Esophagus muscularis mucosa (tissue), 4 donors: ENCODE measurements around the gene ZFPM1. TPM values are rescaled to one million over a fixed set of nuclear protein-coding genes. Genes with fewer than 3 reads are reported as not detected.
A peak's percentile ranks its signal among the peaks of the same experiment; 100 is the strongest.

Source experiments
- DNase-seq: peaks from one replicate; pipeline ENCODE4 v3.0.0-alpha.2; 2017; ENCODE audit errors: extremely low spot score
- H3K27ac ChIP-seq, 4 donors: fragments of 200-600 bp; sonication (generic); replicated peaks in 1 of 4; 1 replicate in 3 of 4; 2 replicates in 1 of 4; pipeline ENCODE4 v1.5.1; 2016 to 2019; ENCODE audit warnings: mild to moderate bottlenecking in 1 of 4
- H3K27me3 ChIP-seq, 4 donors: fragments of 200-600 bp; sonication (generic); one replicate each; pipeline versions ENCODE4 v1.5.1 to v1.6.0; 2016 to 2019
- H3K36me3 ChIP-seq, 4 donors: fragments of 200-600 bp; sonication (generic); one replicate each; pipeline ENCODE4 v1.5.1; 2016 to 2019
- H3K4me1 ChIP-seq, 4 donors: fragments of 200-600 bp; sonication (generic); one replicate each; pipeline ENCODE4 v1.5.1; 2016 to 2019
- H3K4me3 ChIP-seq, 4 donors: fragments of 200-600 bp; sonication (generic); 1 replicate in 2 of 4; 2 replicates in 2 of 4; pipeline ENCODE4 v1.5.1; 2016 to 2019; ENCODE audit warnings: mild to moderate bottlenecking in 4 of 4, moderate library complexity in 1 of 4
- H3K9me3 ChIP-seq, 4 donors: fragments of 200-600 bp; sonication (generic); 1 replicate in 3 of 4; 2 replicates in 1 of 4; pipeline ENCODE4 v1.5.1; 2016 to 2019
- CTCF ChIP-seq, 3 experiments: fragments of 200-600 bp in 2 of 3; fragments of 450-650 bp in 1 of 3; sonication (generic) in 2 of 3; IDR thresholded peaks; one replicate each; pipeline ENCODE4 v1.5.1; 2017 to 2019; ENCODE audit warnings: antibody characterized with exemption in 3 of 3, mild to moderate bottlenecking in 2 of 3, moderate library complexity in 1 of 3
- EP300 ChIP-seq: sonication (generic); formaldehyde crosslinking; IDR thresholded peaks from one replicate; pipeline ENCODE4 v1.6.1; 2017; ENCODE audit warnings: antibody characterized with exemption
- POLR2A ChIP-seq: fragments of 450-650 bp; IDR thresholded peaks from one replicate; pipeline ENCODE4 v1.6.1; 2017; ENCODE audit warnings: antibody characterized with exemption, moderate library complexity, mild to moderate bottlenecking, low read depth
- POLR2AphosphoS5 ChIP-seq, 2 donors: sonication (generic); formaldehyde crosslinking; IDR thresholded peaks; one replicate each; pipeline ENCODE4 v1.6.1; 2017; ENCODE audit warnings: antibody characterized with exemption in 2 of 2
- WGBS: methylation state at CpG from one replicate; pipeline ENCODE4 v1.1.5; 2018; 5-methylcytosine and 5-hydroxymethylcytosine counted together
- intact Hi-C: fragments of 100-400 bp; cut with DNase I; formaldehyde crosslinking; loops from one replicate; pipeline ENCODE4 v1.15.1; 2023
- total RNA-seq, 4 donors: library from RNA; depleted of rRNA; stranded (reverse); fragments of >200 nt; gene quantifications; one replicate each; pipeline versions ENCODE4 v1.1.0 to v1.2.1, GENCODE V29; 2016

ZFPM1 gene
- total RNA-seq, 4 donors from 2014 or later: 0.42 to 1.4 (median 1.0) TPM

- Histone ChIP-seq H3K4me1 (peaks cover 17 to 37% (median 33%) of the 10 kb centered on the region in 4 donors), H3K27ac (no peak overlapping the region), H3K36me3 (no peaks in the 10 kb centered on the region), H3K4me3 (no peak overlapping the region), H3K27me3 (peaks cover 0 to 48% (median 6%) of the 10 kb centered on the region in 4 donors), H3K9me3 (no peaks in the 10 kb centered on the region)
- WGBS: 100% methylated on average over 2 of the region's 19 CpGs
- TF ChIP-seq CTCF (IDR thresholded peaks at IDR 0.05) (no peak), POLR2AphosphoS5 (IDR thresholded peaks at IDR 0.05) (no peak), EP300 (no peak), POLR2A (no peak)
- intact Hi-C loops: no loop called here
- DNase-seq: no peak
Measured at GRCh38 chr16:88428156-88428555, 24.9 kb upstream of the ZFPM1 start.

GRCh38 chr16:88428616-88429386 is 24.3 kb upstream of the ZFPM1 start:
- 94% methylated on average over 19 of the region's 34 CpGs for WGBS
- no peak for DNase-seq
- intact Hi-C loops: no loop called here
- Histone ChIP-seq H3K4me1 (peaks cover 17 to 37% (median 33%) of the 10 kb centered on the region in 4 donors), H3K9me3 (no peaks in the 10 kb centered on the region), H3K36me3 (no peaks in the 10 kb centered on the region), H3K4me3 (no peak overlapping the region), H3K27ac (no peak overlapping the region), H3K27me3 (peaks cover 0 to 54% (median 6%) of the 10 kb centered on the region in 4 donors)
- TF ChIP-seq CTCF (IDR thresholded peaks at IDR 0.05) (no peak), EP300 (no peak), POLR2A (no peak), POLR2AphosphoS5 (IDR thresholded peaks at IDR 0.05) (no peak)

GRCh38 chr16:88429387-88430184 is 23.5 kb upstream of the ZFPM1 start:
- Histone ChIP-seq H3K27ac (peak overlapping the region in 1 of 4 donors; percentile 32), H3K4me3 (peak overlapping the region; percentile 45 to 62 (median 54)), H3K27me3 (peaks cover 0 to 62% (median 6%) of the 10 kb centered on the region in 4 donors), H3K4me1 (peaks cover 17 to 34% (median 28%) of the 10 kb centered on the region in 4 donors), H3K9me3 (no peaks in the 10 kb centered on the region), H3K36me3 (no peaks in the 10 kb centered on the region)
- WGBS: 78% methylated on average over 19 of the region's 48 CpGs
- intact Hi-C loops: loop anchor here (10.0 kb wide), 1 partner anchor 445 kb away; no protein-coding TSS in a partner anchor
- TF ChIP-seq POLR2AphosphoS5 (IDR thresholded peaks at IDR 0.05) (no peak), EP300 (no peak), CTCF (IDR thresholded peaks at IDR 0.05) (no peak), POLR2A (no peak)
- no peak for DNase-seq

- H3K4me1 ChIP-seq: peaks cover 17 to 28% (median 23%) of the 10 kb centered on the region in 4 donors
- intact Hi-C loops: loop anchor here (10.0 kb wide), 1 partner anchor 445 kb away; no protein-coding TSS in a partner anchor
- peak overlapping the region; percentile 23 to 44 (median 36) for H3K27ac ChIP-seq
- WGBS: no CpG with 5 or more reads among the region's 36 CpGs
- TF ChIP-seq POLR2AphosphoS5 (IDR thresholded peaks at IDR 0.05) (no peak), CTCF (IDR thresholded peaks at IDR 0.05) (no peak), POLR2A (no peak), EP300 (no peak)
- peak overlapping the region; percentile 45 to 62 (median 54) for H3K4me3 ChIP-seq
- H3K27me3 ChIP-seq: peaks cover 0 to 67% (median 6%) of the 10 kb centered on the region in 4 donors
- H3K36me3 ChIP-seq: no peaks in the 10 kb centered on the region
- no peak for DNase-seq
- no peaks in the 10 kb centered on the region for H3K9me3 ChIP-seq
Measured at GRCh38 chr16:88430185-88430523, 22.9 kb upstream of the ZFPM1 start.
